HUES48 (cell line): ENCODE data around the gene UQCC5.

Experiments used
- H3K27ac ChIP-seq: one replicate; pipeline ENCODE4 v1.7.0; 2013; ENCODE audit warnings: low read depth, low read length, inconsistent platforms
- H3K27me3 ChIP-seq: 2 replicates; pipeline ENCODE4 v1.6.1; 2013; ENCODE audit warnings: mild to moderate bottlenecking, low read length; ENCODE audit not compliant: control insufficient read depth, insufficient read depth
- H3K36me3 ChIP-seq: 2 replicates; pipeline ENCODE4 v1.6.1; 2013; ENCODE audit warnings: low read length; ENCODE audit not compliant: control insufficient read depth, insufficient read depth
- H3K4me1 ChIP-seq: 2 replicates; pipeline ENCODE4 v1.6.1; 2013; ENCODE audit warnings: mild to moderate bottlenecking, low read length; ENCODE audit not compliant: control insufficient read depth, insufficient read depth
- H3K4me3 ChIP-seq: 2 replicates; pipeline ENCODE4 v1.5.1; 2013; ENCODE audit warnings: mild to moderate bottlenecking, low read depth, low read length
- H3K9ac ChIP-seq: 2 replicates; pipeline ENCODE4 v1.6.1; 2013; ENCODE audit warnings: mild to moderate bottlenecking, low read depth, low read length, moderate library complexity
- H3K9me3 ChIP-seq: 2 replicates; pipeline ENCODE4 v1.6.1; 2013; ENCODE audit warnings: low read length; ENCODE audit not compliant: control insufficient read depth, insufficient read depth

UQCC5 gene

DNA sequence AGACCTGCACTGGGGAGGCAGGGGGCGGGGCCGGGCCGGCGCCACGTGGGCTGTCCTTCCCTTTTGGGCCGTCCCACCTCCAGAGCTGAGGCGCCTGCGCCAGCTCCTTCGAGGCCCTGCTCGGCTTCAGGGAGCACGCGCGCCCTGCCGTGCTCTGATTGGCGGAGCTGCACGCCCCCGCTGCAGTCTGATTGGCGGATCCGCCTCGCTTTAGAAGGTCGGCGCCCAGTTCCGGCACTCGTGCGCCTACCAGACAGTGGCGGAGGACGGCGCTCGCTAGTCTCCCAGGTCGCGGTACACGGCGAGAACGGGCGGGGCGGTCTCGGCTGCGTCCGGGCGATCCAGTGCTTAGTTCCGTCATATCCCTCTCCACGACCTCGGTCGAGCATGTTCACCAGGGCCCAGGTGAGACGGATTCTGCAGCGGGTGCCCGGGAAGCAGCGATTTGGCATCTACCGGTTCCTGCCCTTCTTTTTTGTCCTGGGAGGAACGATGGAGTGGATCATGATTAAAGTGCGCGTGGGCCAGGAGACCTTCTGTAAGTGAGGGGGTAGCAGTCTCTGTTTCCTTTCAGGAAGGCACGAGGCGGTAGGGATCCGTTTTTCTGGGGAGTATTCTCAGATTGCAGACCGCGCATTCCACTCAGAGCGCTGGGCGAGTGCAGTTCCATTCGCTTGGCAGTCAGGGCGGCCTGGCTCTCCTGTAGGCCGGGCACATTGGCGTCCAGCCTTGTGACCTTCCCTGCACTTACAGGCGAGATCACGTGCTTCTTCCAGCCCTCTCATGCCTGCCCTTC lies at the start of gene UQCC5:
UQCC5 (plus strand) TSS at position 237 of the 796 bp plus-strand sequence; CDS start at position 388, 151 bp downstream.
- H3K9ac ChIP-seq = peak within 1 kb of the TSS; percentile 85
- H3K27ac ChIP-seq = peak within 1 kb of the TSS; percentile 92
- no peaks in the 10 kb centered on the region for H3K9me3 ChIP-seq
- peaks cover 30% of the 10 kb centered on the region for H3K4me1 ChIP-seq
- no peaks in the 10 kb centered on the region for H3K27me3 ChIP-seq
- H3K4me3 ChIP-seq = peak within 1 kb of the TSS; percentile 88
- peaks cover 30% of the 10 kb centered on the region for H3K36me3 ChIP-seq

DNA sequence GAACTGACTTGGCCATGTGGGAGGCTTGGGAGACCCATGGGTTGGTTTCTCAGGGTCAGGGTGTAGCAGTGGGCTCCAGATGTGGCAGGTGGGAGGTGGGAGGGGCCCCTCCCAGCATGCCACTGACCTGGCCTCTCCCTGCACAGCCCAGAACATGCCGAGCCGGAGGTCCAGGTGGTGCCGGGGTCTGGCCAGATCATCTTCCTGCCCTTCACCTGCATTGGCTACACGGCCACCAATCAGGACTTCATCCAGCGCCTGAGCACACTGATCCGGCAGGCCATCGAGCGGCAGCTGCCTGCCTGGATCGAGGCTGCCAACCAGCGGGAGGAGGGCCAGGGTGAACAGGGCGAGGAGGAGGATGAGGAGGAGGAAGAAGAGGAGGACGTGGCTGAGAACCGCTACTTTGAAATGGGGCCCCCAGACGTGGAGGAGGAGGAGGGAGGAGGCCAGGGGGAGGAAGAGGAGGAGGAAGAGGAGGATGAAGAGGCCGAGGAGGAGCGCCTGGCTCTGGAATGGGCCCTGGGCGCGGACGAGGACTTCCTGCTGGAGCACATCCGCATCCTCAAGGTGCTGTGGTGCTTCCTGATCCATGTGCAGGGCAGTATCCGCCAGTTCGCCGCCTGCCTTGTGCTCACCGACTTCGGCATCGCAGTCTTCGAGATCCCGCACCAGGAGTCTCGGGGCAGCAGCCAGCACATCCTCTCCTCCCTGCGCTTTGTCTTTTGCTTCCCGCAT lies 49.2 kb upstream of the UQCC5 start:
- no peak overlapping the region for H3K4me3 ChIP-seq
- no peaks in the 10 kb centered on the region for H3K27me3 ChIP-seq
- H3K9me3 ChIP-seq = no peaks in the 10 kb centered on the region
- no peak overlapping the region for H3K27ac ChIP-seq
- H3K9ac ChIP-seq = no peak overlapping the region
- peaks cover 91% of the 10 kb centered on the region for H3K36me3 ChIP-seq
- H3K4me1 ChIP-seq = no peaks in the 10 kb centered on the region

DNA sequence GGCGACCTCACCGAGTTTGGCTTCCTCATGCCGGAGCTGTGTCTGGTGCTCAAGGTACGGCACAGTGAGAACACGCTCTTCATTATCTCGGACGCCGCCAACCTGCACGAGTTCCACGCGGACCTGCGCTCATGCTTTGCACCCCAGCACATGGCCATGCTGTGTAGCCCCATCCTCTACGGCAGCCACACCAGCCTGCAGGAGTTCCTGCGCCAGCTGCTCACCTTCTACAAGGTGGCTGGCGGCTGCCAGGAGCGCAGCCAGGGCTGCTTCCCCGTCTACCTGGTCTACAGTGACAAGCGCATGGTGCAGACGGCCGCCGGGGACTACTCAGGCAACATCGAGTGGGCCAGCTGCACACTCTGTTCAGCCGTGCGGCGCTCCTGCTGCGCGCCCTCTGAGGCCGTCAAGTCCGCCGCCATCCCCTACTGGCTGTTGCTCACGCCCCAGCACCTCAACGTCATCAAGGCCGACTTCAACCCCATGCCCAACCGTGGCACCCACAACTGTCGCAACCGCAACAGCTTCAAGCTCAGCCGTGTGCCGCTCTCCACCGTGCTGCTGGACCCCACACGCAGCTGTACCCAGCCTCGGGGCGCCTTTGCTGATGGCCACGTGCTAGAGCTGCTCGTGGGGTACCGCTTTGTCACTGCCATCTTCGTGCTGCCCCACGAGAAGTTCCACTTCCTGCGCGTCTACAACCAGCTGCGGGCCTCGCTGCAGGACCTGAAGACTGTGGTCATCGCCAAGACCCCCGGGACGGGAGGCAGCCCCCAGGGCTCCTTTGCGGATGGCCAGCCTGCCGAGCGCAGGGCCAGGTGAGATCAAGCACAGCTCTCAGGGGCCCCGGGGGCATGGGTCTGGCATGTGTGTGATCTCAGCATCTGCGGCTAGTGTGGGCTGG lies 48.4 kb upstream of the UQCC5 start:
- Histone ChIP-seq H3K36me3 (peaks cover 89% of the 10 kb centered on the region), H3K4me1 (no peaks in the 10 kb centered on the region), H3K4me3 (no peak overlapping the region), H3K27ac (no peak overlapping the region), H3K27me3 (no peaks in the 10 kb centered on the region), H3K9me3 (no peaks in the 10 kb centered on the region), H3K9ac (no peak overlapping the region)

DNA sequence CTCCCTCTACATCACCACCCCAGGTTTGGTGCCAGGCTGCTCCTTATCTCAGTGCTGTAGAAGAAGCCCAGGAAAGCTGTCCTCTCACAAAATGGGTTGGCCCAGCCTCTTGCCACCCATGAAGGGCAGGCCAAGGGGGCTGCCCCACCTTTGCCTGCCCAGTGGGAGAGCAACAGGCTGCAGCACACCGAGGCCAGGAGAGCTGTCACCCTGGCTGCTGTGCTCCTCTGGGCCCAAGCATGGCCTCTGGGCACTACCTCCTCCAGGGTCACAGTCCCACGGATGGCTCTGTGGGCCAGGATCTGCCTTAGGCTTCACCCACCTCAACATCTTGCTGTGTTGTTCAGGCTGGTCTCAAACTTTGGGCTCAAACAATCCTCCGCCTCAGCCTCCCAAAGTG lies 47.7 kb upstream of the UQCC5 start:
- Histone ChIP-seq H3K36me3 (peaks cover 84% of the 10 kb centered on the region), H3K4me1 (no peaks in the 10 kb centered on the region), H3K4me3 (no peak overlapping the region), H3K27me3 (no peaks in the 10 kb centered on the region), H3K9me3 (no peaks in the 10 kb centered on the region), H3K27ac (no peak overlapping the region), H3K9ac (no peak overlapping the region)

GRCh38 chr3:52489453-52489852 lies 47.0 kb upstream of the UQCC5 start:
- H3K27ac ChIP-seq = no peak overlapping the region
- H3K9ac ChIP-seq = no peak overlapping the region
- H3K27me3 ChIP-seq = no peaks in the 10 kb centered on the region
- no peaks in the 10 kb centered on the region for H3K9me3 ChIP-seq
- peaks cover 81% of the 10 kb centered on the region for H3K36me3 ChIP-seq
- no peaks in the 10 kb centered on the region for H3K4me1 ChIP-seq
- H3K4me3 ChIP-seq = no peak overlapping the region

DNA sequence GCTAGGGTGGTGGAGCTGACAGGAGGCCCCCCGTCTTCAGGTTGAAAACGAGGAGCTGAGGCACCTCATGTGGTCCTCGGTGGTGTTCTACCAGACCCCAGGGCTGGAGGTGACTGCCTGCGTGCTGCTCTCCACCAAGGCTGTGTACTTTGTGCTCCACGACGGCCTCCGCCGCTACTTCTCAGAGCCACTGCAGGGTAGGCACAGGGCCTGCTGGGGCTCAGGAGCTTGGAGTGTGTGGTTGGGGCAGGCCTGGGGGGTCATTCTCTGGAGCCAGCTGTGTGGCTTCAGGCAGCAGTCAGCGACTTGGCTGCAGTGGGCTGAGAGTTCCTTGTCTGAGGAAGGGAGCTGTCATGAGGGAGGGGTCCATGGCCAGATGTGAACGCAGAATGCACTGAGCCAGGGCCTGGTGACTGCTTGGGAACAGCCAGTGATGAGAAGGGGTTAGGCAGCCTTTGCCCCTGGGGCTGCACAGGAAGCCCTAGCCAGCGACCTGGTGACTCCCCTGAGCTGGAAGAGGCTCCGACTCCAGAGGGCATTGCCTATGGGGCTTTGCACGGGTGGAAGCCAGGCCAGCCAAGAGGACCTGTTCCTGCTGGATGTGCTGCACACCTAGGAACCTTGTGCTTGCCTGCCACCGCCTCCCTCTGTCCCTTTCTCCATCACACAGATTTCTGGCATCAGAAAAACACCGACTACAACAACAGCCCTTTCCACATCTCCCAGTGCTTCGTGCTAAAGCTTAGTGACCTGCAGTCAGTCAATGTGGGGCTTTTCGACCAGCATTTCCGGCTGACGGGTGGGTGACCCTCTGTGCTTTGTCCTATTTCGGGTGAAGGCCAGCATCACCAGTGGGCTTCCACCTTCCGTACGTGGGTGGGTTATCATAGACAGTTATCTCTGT lies 46.1 kb upstream of the UQCC5 start:
- H3K36me3 ChIP-seq = peaks cover 74% of the 10 kb centered on the region
- H3K27ac ChIP-seq = no peak overlapping the region
- no peaks in the 10 kb centered on the region for H3K27me3 ChIP-seq
- no peaks in the 10 kb centered on the region for H3K4me1 ChIP-seq
- no peak overlapping the region for H3K4me3 ChIP-seq
- no peak overlapping the region for H3K9ac ChIP-seq
- H3K9me3 ChIP-seq = no peaks in the 10 kb centered on the region

GRCh38 chr3:52490939-52491526 lies 45.4 kb upstream of the UQCC5 start:
- Histone ChIP-seq H3K4me3 (no peak overlapping the region), H3K9me3 (no peaks in the 10 kb centered on the region), H3K9ac (no peak overlapping the region), H3K4me1 (no peaks in the 10 kb centered on the region), H3K36me3 (peaks cover 67% of the 10 kb centered on the region), H3K27me3 (no peaks in the 10 kb centered on the region), H3K27ac (no peak overlapping the region)

- Histone ChIP-seq H3K27me3 (no peaks in the 10 kb centered on the region), H3K9ac (no peak overlapping the region), H3K36me3 (peaks cover 57% of the 10 kb centered on the region), H3K9me3 (no peaks in the 10 kb centered on the region), H3K4me1 (no peaks in the 10 kb centered on the region), H3K27ac (no peak overlapping the region), H3K4me3 (no peak overlapping the region)
Observed at GRCh38 chr3:52492059-52492458, 44.3 kb upstream of the UQCC5 start.

DNA sequence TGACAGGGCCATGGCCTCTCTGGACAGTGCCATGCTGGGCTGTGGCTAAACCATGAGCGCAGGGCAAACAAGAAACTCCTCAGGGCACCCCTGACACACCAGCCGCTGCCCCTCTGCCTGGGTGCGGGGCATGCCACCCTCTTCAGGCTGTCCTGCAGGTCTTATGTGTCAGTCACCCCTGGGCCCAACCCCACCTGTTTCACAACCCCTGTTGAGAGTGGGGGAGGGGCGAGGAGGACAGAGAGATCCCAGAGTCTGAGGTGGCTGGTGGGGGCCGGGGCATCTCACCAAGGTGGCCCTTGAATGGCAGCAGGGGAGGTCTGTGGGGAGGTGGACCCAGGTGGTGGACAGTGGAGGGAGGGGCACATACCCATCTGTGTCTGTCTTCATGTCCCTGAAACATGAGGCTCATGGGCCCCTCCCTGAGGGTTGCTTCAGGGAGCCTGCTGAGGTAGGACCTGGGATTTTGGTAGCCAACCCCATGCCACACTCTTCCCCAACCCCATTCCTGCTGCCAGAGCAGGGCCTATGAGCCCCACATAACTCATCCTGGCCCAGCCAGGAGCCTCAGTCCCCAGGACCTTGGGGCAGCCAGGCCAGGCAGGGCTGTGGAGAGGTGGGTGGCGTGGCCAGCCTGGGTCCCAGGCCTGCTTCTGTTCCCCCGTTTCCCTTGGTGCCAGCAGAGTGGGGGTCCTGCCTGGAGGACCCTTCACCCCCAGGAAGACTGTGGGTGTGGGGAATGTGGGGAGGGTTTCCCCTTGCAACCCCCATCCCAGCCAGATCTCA lies 43.0 kb upstream of the UQCC5 start:
- no peaks in the 10 kb centered on the region for H3K27me3 ChIP-seq
- H3K9ac ChIP-seq = no peak overlapping the region
- no peaks in the 10 kb centered on the region for H3K4me1 ChIP-seq
- no peak overlapping the region for H3K27ac ChIP-seq
- peaks cover 43% of the 10 kb centered on the region for H3K36me3 ChIP-seq
- H3K4me3 ChIP-seq = no peak overlapping the region
- H3K9me3 ChIP-seq = no peaks in the 10 kb centered on the region
